ENCODE data around the gene RANBP17. TPM values are rescaled to one million over a fixed set of nuclear protein-coding genes. Genes with fewer than 3 reads are reported as not detected.

The RANBP17 gene
- total RNA-seq, 4 donors from 2014 or later: 0.61 to 9.3 (median 1.9) TPM

- Histone ChIP-seq H3K27me3 (peaks cover 0 to 31% (median under 1%) of the 10 kb centered on the region in 4 donors), H3K9me3 (no peaks in the 10 kb centered on the region), H3K36me3 (no peaks in the 10 kb centered on the region), H3K4me3 (no peak overlapping the region), H3K4me1 (no peaks in the 10 kb centered on the region), H3K27ac (no peak overlapping the region)
- intact Hi-C loops (cut with DNase I): no loop called here
- DNase-seq: no peak
- WGBS, 2 donors: 72 to 79% methylated on average over 2 of the region's 2 CpGs
- TF ChIP-seq, protein P1, sequence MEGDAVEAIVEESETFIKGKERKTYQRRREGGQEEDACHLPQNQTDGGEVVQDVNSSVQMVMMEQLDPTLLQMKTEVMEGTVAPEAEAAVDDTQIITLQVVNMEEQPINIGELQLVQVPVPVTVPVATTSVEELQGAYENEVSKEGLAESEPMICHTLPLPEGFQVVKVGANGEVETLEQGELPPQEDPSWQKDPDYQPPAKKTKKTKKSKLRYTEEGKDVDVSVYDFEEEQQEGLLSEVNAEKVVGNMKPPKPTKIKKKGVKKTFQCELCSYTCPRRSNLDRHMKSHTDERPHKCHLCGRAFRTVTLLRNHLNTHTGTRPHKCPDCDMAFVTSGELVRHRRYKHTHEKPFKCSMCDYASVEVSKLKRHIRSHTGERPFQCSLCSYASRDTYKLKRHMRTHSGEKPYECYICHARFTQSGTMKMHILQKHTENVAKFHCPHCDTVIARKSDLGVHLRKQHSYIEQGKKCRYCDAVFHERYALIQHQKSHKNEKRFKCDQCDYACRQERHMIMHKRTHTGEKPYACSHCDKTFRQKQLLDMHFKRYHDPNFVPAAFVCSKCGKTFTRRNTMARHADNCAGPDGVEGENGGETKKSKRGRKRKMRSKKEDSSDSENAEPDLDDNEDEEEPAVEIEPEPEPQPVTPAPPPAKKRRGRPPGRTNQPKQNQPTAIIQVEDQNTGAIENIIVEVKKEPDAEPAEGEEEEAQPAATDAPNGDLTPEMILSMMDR (IDR thresholded peaks at IDR 0.05): no peak
- TF ChIP-seq POLR2A (IDR thresholded peaks at IDR 0.05): no peak
Observed at GRCh38 chr5:171299851-171300250, 438.0 kb downstream of the RANBP17 start.

DNA sequence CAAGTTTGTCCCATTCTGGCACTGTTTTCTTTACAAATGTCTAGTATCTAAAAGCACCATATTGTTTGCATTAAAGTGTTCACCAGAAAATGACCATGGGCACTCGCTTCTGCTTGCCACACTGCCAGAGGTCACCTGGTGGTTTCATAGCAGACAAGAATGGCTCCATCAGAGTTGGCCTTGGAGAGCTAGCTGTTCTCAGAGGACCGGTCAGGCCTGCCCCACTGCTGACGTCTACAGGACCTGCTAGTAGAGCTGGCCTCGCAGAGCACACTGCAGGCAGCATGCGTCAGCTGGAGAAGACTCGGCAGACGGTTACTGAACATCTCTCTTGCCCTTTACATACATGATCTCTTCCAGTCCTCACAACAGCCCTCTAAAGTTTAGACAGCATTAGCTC, 438.5 kb downstream of the RANBP17 start:
- DNase-seq: no peak
- H3K4me1 ChIP-seq: no peaks in the 10 kb centered on the region
- 78 to 90% methylated on average over 1 to 6 of the region's 7 CpGs for WGBS, 2 donors
- H3K27ac ChIP-seq: no peak overlapping the region
- H3K9me3 ChIP-seq: no peaks in the 10 kb centered on the region
- peaks cover 0 to 36% (median 1%) of the 10 kb centered on the region in 4 donors for H3K27me3 ChIP-seq
- intact Hi-C loops (cut with DNase I): no loop called here
- TF ChIP-seq, protein P1 (IDR thresholded peaks at IDR 0.05): no peak
- no peak for TF ChIP-seq POLR2A (IDR thresholded peaks at IDR 0.05)
- H3K4me3 ChIP-seq: no peak overlapping the region
- H3K36me3 ChIP-seq: no peaks in the 10 kb centered on the region

DNA sequence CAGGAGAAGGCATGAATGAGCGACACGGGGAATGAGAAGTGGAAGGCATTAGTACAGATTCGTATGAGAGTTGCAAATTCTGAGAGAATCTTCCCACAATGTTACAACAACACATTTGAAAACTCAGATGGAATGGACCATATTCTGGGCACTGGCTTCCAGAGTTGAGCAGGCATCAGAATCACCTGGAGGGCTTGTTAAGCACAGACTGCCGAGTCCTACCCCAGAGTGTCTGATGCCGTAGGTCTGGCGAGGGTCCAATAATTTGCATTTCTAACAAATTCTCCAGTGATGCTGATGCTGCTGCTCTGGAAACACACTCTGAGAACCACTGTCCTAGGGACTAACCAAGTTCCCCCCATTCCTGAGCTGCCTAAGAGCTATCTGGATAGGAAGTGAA, 444.3 kb downstream of the RANBP17 start:
- Histone ChIP-seq H3K9me3 (no peaks in the 10 kb centered on the region), H3K4me1 (peaks cover 9 to 33% (median 14%) of the 10 kb centered on the region in 3 donors), H3K4me3 (no peak overlapping the region), H3K27ac (no peak overlapping the region), H3K36me3 (no peaks in the 10 kb centered on the region), H3K27me3 (peaks cover 30 to 94% (median 41%) of the 10 kb centered on the region in 4 donors)
- TF ChIP-seq, protein P1 (IDR thresholded peaks at IDR 0.05): no peak
- TF ChIP-seq POLR2A (IDR thresholded peaks at IDR 0.05): no peak
- no peak for DNase-seq
- WGBS, 2 donors: 29 to 31% methylated on average over 6 of the region's 6 CpGs
- intact Hi-C loops (cut with DNase I): no loop called here

DNA sequence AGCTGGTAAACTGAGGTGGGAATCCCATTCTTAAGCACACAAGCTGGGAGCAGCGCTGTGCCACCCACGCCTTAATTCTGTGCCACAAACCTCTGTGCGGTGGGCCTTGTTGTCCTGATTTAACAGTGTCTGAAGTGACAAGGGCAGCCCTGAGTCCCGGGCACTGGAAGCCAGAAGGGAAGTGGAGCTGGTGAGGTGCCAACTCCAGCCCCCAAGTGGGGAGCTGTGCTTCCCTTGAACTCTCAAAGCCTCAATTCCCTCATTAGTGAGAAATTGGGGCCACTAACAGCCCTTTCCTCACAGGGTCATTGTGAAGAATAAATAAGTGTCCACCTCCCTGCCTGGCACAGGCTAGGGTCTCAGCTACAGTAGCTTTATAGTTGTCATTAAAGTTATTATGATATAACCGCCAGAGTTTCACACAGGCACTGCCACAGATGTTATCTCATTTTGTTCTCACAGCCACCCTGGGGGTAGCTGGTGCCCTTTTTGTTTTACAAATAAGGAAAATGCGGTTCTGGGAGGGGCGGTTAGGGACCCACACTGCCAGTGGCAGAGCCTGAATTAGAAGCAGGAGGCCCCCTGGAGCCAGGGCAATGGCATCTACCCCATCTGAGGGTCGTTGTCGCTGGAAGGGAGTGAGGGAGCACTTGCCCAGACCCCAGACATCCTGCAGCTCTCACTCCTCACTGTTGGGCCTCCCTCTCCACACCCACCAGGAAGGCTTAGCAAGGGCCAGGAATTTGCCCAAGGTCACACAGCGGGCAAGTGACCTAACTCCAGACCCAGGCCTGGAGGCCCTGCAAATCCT, 445.2 kb downstream of the RANBP17 start:
- Histone ChIP-seq H3K27ac (no peak overlapping the region), H3K9me3 (no peaks in the 10 kb centered on the region), H3K4me1 (peaks cover 17 to 41% (median 22%) of the 10 kb centered on the region in 3 donors), H3K36me3 (no peaks in the 10 kb centered on the region), H3K27me3 (peaks cover 36 to 97% (median 48%) of the 10 kb centered on the region in 4 donors), H3K4me3 (no peak overlapping the region)
- intact Hi-C loops (cut with DNase I): no loop called here
- TF ChIP-seq, protein P1 (IDR thresholded peaks at IDR 0.05): no peak
- no peak for TF ChIP-seq POLR2A (IDR thresholded peaks at IDR 0.05)
- no peak for DNase-seq
- 35% methylated on average over 6 to 10 of the region's 10 CpGs for WGBS, 2 donors

DNA sequence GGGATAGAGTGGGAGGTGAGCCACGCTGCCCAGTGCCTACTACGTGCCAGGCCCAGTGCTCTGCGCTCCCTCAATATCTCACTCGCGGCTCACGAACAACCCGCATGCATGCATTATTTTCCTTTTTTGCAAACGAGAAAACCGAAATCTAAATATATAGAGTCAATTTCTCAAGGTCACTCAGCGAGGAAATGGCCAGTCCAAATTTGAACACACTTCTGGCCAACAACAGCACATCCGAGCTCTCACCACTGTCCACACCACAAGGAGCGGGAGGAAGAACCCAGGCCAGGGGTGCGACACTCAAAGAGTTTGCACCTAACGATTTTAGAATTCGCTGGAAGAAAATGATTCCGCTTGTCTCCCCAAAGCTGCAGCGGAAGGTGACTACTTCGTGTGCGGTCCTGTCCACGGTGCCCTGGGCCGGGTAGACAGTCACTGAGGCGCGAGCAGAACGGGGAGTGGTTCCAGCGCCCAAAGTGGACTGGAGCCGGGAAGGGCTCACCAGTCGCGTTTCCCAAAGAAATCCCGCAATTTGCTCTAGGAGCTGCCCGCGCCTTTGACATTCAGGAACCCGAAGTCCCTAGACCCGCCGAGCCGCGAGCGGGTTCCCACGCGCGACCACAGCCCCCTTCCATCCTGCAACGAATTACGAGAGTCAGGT, 446.1 kb downstream of the RANBP17 start:
- intact Hi-C loops (cut with DNase I): no loop called here
- TF ChIP-seq, protein P1 (IDR thresholded peaks at IDR 0.05): no peak
- no peak for TF ChIP-seq POLR2A (IDR thresholded peaks at IDR 0.05)
- Histone ChIP-seq H3K36me3 (no peaks in the 10 kb centered on the region), H3K4me3 (peak overlapping the region in 1 of 4 donors; percentile 18), H3K27me3 (peaks cover 46 to 100% (median 58%) of the 10 kb centered on the region in 4 donors), H3K4me1 (peaks cover 26 to 51% (median 29%) of the 10 kb centered on the region in 3 donors), H3K9me3 (no peaks in the 10 kb centered on the region), H3K27ac (no peak overlapping the region)
- DNase-seq: no peak
- 19 to 34% methylated on average over 28 to 39 of the region's 42 CpGs for WGBS, 2 donors
